K562 (cell line): ENCODE data around the gene S100A2. TPM values are rescaled to one million over a fixed set of nuclear protein-coding genes. Genes with fewer than 3 reads are reported as not detected.

Source experiments
- CC2D1A ChIP-seq: fragments of 450-650 bp; IDR thresholded peaks from 2 replicates; pipeline ENCODE4 v1.6.1; 2017; ENCODE audit warnings: mild to moderate bottlenecking
- CEBPG ChIP-seq, 3 experiments: fragments of 200-800 bp in 1 of 3; sonication (Bioruptor generic) in 1 of 3; sonication (generic) in 1 of 3; formaldehyde crosslinking in 1 of 3; IDR thresholded peaks in 2 of 3; conservative IDR thresholded peaks in 1 of 3; 2 replicates each; pipeline versions ENCODE4 v1.6.1 to v1.8.0; 2016 to 2022; ENCODE audit warnings: missing compliant biosample characterization in 2 of 3, missing genetic modification characterization in 2 of 3, mild to moderate bottlenecking in 1 of 3, missing genetic modification reagents in 1 of 3
- CEBPZ ChIP-seq: fragments of 150-350 bp; IDR thresholded peaks from 2 replicates; pipeline ENCODE4 v1.6.1; 2014; ENCODE audit warnings: low read depth, mild to moderate bottlenecking, low read length, borderline replicate concordance
- ELF1 ChIP-seq: fragments of 200-800 bp; sonication (Bioruptor generic); IDR thresholded peaks from 2 replicates; pipeline ENCODE4 v1.6.1; 2016; ENCODE audit warnings: missing genetic modification characterization, missing compliant biosample characterization
- ETV5 ChIP-seq: sonication (generic); formaldehyde crosslinking; IDR thresholded peaks from 2 replicates; pipeline ENCODE4 v1.4.0; 2020; ENCODE audit warnings: low read depth, mild to moderate bottlenecking, missing genetic modification reagents
- KDM2B ChIP-seq: fragments of 250-450 bp; sonication (Bioruptor Pico); IDR thresholded peaks from 2 replicates; pipeline ENCODE4 v1.8.0; 2021; ENCODE audit warnings: mild to moderate bottlenecking, moderate library complexity
- MAZ ChIP-seq, 2 experiments: fragments of 450-650 bp in 1 of 2; sonication (generic) in 1 of 2; formaldehyde crosslinking; IDR thresholded peaks in 1 of 2; conservative IDR thresholded peaks in 1 of 2; 2 replicates each; pipeline versions ENCODE4 v1.4.0 to v1.5.0; 2020; ENCODE audit warnings: mild to moderate bottlenecking in 1 of 2, missing genetic modification reagents in 1 of 2
- PHF8 ChIP-seq: fragments of 200-600 bp; sonication (generic); IDR thresholded peaks from 2 replicates; pipeline ENCODE4 v1.6.1; 2012; ENCODE audit warnings: mixed run types, mild to moderate bottlenecking, inconsistent platforms, low read length, moderate library complexity, borderline replicate concordance
- PTTG1 ChIP-seq: fragments of 450-650 bp; IDR thresholded peaks from 2 replicates; pipeline ENCODE4 v1.6.1; 2016; ENCODE audit warnings: low read depth, mild to moderate bottlenecking, missing genetic modification characterization, missing compliant biosample characterization
- SIN3A ChIP-seq, 2 experiments: fragments of 150-350 bp in 1 of 2; IDR thresholded peaks; 2 replicates each; pipeline ENCODE4 v1.6.1; 2011 to 2016; ENCODE audit warnings: borderline replicate concordance in 2 of 2, low read depth in 2 of 2, low read length in 2 of 2, mild to moderate bottlenecking in 2 of 2, moderate library complexity in 2 of 2; ENCODE audit not compliant: control insufficient read depth in 1 of 2
- TSHZ1 ChIP-seq: fragments of 250-450 bp; sonication (Bioruptor Pico); IDR thresholded peaks from 2 replicates; pipeline ENCODE4 v1.4.0; 2020; ENCODE audit warnings: mild to moderate bottlenecking, moderate library complexity
- U2AF1 ChIP-seq: fragments of 200-400 bp; formaldehyde crosslinking; optimal IDR thresholded peaks from 2 replicates; pipeline ENCODE3; 2017; ENCODE audit warnings: mild to moderate bottlenecking, low read depth, low read length, moderate library complexity
- ZBTB33 ChIP-seq: sonication (generic); formaldehyde crosslinking; IDR thresholded peaks from 2 replicates; pipeline ENCODE4 v1.8.1; 2023; ENCODE audit warnings: mild to moderate bottlenecking, missing genetic modification reagents
- ZNF184 ChIP-seq: sonication (generic); formaldehyde crosslinking; IDR thresholded peaks from 2 replicates; pipeline ENCODE4 v1.5.0; 2020; ENCODE audit warnings: missing genetic modification reagents
- ZNF511 ChIP-seq: sonication (generic); formaldehyde crosslinking; IDR thresholded peaks from 2 replicates; pipeline ENCODE4 v1.8.0; 2022; ENCODE audit warnings: mild to moderate bottlenecking, missing genetic modification reagents
- polyA plus RNA-seq, 8 experiments: library from polyadenylated mRNA; depleted of rRNA in 4 of 8; stranded (reverse) in 5 of 8; unstranded in 3 of 8; fragments of >200 nt; fragmentation: Nextera tagmentation in 2 of 8; fragmentation: Illumina TruSeq in 1 of 8; extraction: Ambion mirVana in 2 of 8; extraction: Trizol in 1 of 8; gene quantifications; 2 replicates each; pipeline versions ENCODE4 v1.2.1 to v1.2.3, GENCODE V29; 2011 to 2014; ENCODE audit warnings: inconsistent platforms in 1 of 8, missing spikeins in 1 of 8
- total RNA-seq, 7 experiments: library from RNA; depleted of rRNA in 6 of 7; stranded (reverse); fragments of >200 nt in 6 of 7; fragmentation: Illumina TruSeq in 2 of 7; extraction: Trizol in 2 of 7; gene quantifications; 2 replicates each; pipeline versions ENCODE4 v1.2.1 to v1.2.3, GENCODE V29; 2011 to 2021; ENCODE audit warnings: low replicate concordance in 1 of 7

S100A2 gene
- total and polyA plus RNA-seq, 9 of the 15 experiments (the other 6 are each of a cell fraction or from before 2014, with no cell fraction given), result 0.28 to 0.65 (median 0.44) TPM; not detected in 4

GRCh38 chr1:153515504-153516394 is 49.9 kb downstream of the S100A2 start (continued):
- no peak for TF ChIP-seq CEBPZ
- TF ChIP-seq MAZ (CRISPR knock-in tag; conservative IDR thresholded peaks at IDR 0.05 in 1 of 2, IDR thresholded peaks at IDR 0.05 in 1 of 2), result peak in 1 of 2 experiments; percentile 56; a peak in 1 of 4 replicates
- no peak for TF ChIP-seq ETV5 (CRISPR knock-in tag)
- TF ChIP-seq U2AF1, result no peak
- peak; percentile 32; the same call in 1 of the 2 replicates for TF ChIP-seq ELF1
- TF ChIP-seq ZBTB33 (CRISPR knock-in tag), result no peak
- no peak for TF ChIP-seq ZNF511 (CRISPR knock-in tag)
- peak; percentile 81; the same call in 1 of the 2 replicates for TF ChIP-seq ZNF184 (CRISPR knock-in tag)
- peak; percentile 68 for TF ChIP-seq CEBPG (CRISPR knock-in tag; IDR thresholded peaks at IDR 0.05)
- TF ChIP-seq CEBPG (tag; conservative IDR thresholded peaks at IDR 0.05 in 1 of 2, IDR thresholded peaks at IDR 0.05 in 1 of 2), result peak; percentile 59 to 75; a peak in 3 of 4 replicates
- TF ChIP-seq PTTG1, result no peak
- TF ChIP-seq KDM2B (CRISPR knock-in tag), result no peak
- no peak for TF ChIP-seq CC2D1A
- TF ChIP-seq SIN3A (IDR thresholded peaks at IDR 0.05; ENCODE audit: borderline replicate concordance in 2 of 2, control insufficient read depth in 1 of 2, low read depth in 2 of 2, low read length in 2 of 2), result no peak
- TF ChIP-seq TSHZ1, result no peak
- TF ChIP-seq PHF8, result peak; percentile 39; the same call in 1 of the 2 replicates
